Kasumi-1 (cell line): ENCODE measurements around the gene NFRKB.
"Not testable (repeated sequence)": the region's sequence is repeated elsewhere in the genome, so short reads cannot be mapped to it uniquely, and the experiment has no call there.

Source experiments
- DNase-seq, 2 experiments: peaks; one replicate each; lab custom pipeline; 2025; lab: John Stamatoyannopoulos, UW

Gene NFRKB

GRCh38 chr11:129894278-129895125 is 876 bp downstream of the NFRKB start:
- peak; percentile 24 to 29 for DNase-seq

GRCh38 chr11:129888451-129888850 is 6.9 kb downstream of the NFRKB start:
- peak; percentile 92 to 96 for DNase-seq

- no peak for DNase-seq
Measured at GRCh38 chr11:129885381-129885780, 10.0 kb downstream of the NFRKB start.

GRCh38 chr11:129884581-129884980 is 10.8 kb downstream of the NFRKB start:
- no peak for DNase-seq

GRCh38 chr11:129881570-129882170 is 13.7 kb downstream of the NFRKB start:
- DNase-seq = peak; percentile 64 to 81

GRCh38 chr11:129880311-129880710 is 15.1 kb downstream of the NFRKB start:
- DNase-seq = no peak

GRCh38 chr11:129871914-129872313 is 23.5 kb downstream of the NFRKB start:
- DNase-seq = no peak

- DNase-seq = not testable (repeated sequence)
Measured at GRCh38 chr11:129868626-129869025, 26.8 kb downstream of the NFRKB start.

GRCh38 chr11:129866311-129866710 is 29.1 kb downstream of the NFRKB start:
- no peak for DNase-seq

- DNase-seq = no peak
Measured at GRCh38 chr11:129865701-129866100, 29.7 kb downstream of the NFRKB start.

GRCh38 chr11:129864811-129865210 is 30.6 kb downstream of the NFRKB start:
- no peak for DNase-seq

- no peak for DNase-seq
Measured at GRCh38 chr11:129861702-129862522, 33.5 kb downstream of the NFRKB start.

- no peak for DNase-seq
Measured at GRCh38 chr11:129856036-129856435, 39.3 kb downstream of the NFRKB start.

GRCh38 chr11:129855086-129855485 is 40.3 kb downstream of the NFRKB start:
- no peak for DNase-seq

- DNase-seq = no peak
Measured at GRCh38 chr11:129854232-129854805, 41.1 kb downstream of the NFRKB start.

- DNase-seq = no peak
Measured at GRCh38 chr11:129853518-129854231, 41.7 kb downstream of the NFRKB start.

GRCh38 chr11:129852125-129852740 is 43.1 kb downstream of the NFRKB start:
- no peak for DNase-seq

- no peak for DNase-seq
Measured at GRCh38 chr11:129849447-129850130, 45.8 kb downstream of the NFRKB start.

- not testable (repeated sequence) for DNase-seq
Measured at GRCh38 chr11:129847361-129847760, 48.0 kb downstream of the NFRKB start.

- no peak for DNase-seq
Measured at GRCh38 chr11:129846508-129847335, 48.7 kb downstream of the NFRKB start.
